Measurements from ENCODE around the gene TIGIT. TPM values are rescaled to one million over a fixed set of nuclear protein-coding genes. Genes with fewer than 3 reads are reported as not detected.

Gene TIGIT
- total RNA-seq, 4 donors from 2014 or later, result 0.08 to 1.1 (median 0.27) TPM; not detected in 1

DNA sequence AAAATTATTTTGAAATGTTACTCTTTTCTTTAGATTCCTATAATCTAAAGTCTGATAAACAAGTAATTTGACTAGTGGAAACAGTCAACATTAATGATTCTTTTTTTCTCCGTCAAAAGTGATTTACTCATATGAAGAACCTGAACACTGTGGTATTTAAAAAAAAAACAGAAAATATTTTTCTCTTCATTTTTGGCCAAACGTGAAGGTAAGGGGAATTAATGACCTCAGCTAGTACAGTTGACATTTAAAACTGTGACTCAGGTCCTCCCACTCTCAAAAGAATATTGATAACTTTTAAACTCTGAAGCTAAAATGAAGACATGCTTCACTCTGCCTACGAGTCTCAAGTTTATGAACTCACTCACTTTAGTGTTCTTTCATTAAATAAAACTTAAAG, 34.5 kb downstream of the TIGIT start:
- TF ChIP-seq POLR2AphosphoS5 (IDR thresholded peaks at IDR 0.05) (no peak), POLR2A (IDR thresholded peaks at IDR 0.05) (no peak), EP300 (IDR thresholded peaks at IDR 0.05) (no peak)
- TF ChIP-seq, protein P1, sequence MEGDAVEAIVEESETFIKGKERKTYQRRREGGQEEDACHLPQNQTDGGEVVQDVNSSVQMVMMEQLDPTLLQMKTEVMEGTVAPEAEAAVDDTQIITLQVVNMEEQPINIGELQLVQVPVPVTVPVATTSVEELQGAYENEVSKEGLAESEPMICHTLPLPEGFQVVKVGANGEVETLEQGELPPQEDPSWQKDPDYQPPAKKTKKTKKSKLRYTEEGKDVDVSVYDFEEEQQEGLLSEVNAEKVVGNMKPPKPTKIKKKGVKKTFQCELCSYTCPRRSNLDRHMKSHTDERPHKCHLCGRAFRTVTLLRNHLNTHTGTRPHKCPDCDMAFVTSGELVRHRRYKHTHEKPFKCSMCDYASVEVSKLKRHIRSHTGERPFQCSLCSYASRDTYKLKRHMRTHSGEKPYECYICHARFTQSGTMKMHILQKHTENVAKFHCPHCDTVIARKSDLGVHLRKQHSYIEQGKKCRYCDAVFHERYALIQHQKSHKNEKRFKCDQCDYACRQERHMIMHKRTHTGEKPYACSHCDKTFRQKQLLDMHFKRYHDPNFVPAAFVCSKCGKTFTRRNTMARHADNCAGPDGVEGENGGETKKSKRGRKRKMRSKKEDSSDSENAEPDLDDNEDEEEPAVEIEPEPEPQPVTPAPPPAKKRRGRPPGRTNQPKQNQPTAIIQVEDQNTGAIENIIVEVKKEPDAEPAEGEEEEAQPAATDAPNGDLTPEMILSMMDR (IDR thresholded peaks at IDR 0.05), result no peak
- 57 to 66% methylated on average over 3 of the region's 3 CpGs for WGBS, 2 donors (ENCODE audit: low coverage in 1 of 2)
- no peaks in the 10 kb centered on the region for H3K4me1 ChIP-seq
- H3K4me3 ChIP-seq, result no peak overlapping the region
- H3K9me3 ChIP-seq, result no peaks in the 10 kb centered on the region
- H3K36me3 ChIP-seq, result peaks cover 0 to 13% of the 10 kb centered on the region in 2 donors
- no peaks in the 10 kb centered on the region for H3K27me3 ChIP-seq
- no peak for ATAC-seq
- H3K27ac ChIP-seq, result no peak overlapping the region

DNA sequence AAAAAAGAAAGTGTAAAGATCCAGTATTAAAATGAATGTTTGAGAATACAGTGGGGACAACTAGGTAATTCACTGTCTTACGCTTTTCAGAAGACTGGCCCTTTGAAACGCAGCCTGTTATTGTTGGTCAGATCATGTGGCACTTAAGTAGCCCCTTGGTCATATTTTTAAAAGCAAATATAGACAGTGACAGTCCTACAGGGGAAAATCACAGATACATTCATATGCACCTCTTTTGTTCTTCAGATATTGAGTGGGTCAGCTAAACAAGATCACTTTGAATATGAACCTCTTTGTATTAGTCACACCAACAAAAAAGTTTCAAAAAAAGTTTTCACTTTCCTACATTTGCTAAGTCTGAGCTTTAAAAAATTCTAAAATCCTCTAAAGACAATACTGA, 36.0 kb downstream of the TIGIT start:
- Histone ChIP-seq H3K4me3 (no peak overlapping the region), H3K4me1 (no peaks in the 10 kb centered on the region), H3K36me3 (peaks cover 0 to 13% of the 10 kb centered on the region in 2 donors), H3K27ac (no peak overlapping the region), H3K27me3 (no peaks in the 10 kb centered on the region), H3K9me3 (no peaks in the 10 kb centered on the region)
- WGBS, 2 donors (ENCODE audit: low coverage in 1 of 2), result 97 to 100% methylated on average over 2 of the region's 2 CpGs
- no peak for ATAC-seq
- no peak for TF ChIP-seq POLR2A (IDR thresholded peaks at IDR 0.05)
- TF ChIP-seq, protein P1 (IDR thresholded peaks at IDR 0.05), result no peak
- no peak for TF ChIP-seq EP300 (IDR thresholded peaks at IDR 0.05)
- TF ChIP-seq POLR2AphosphoS5 (IDR thresholded peaks at IDR 0.05), result no peak

DNA sequence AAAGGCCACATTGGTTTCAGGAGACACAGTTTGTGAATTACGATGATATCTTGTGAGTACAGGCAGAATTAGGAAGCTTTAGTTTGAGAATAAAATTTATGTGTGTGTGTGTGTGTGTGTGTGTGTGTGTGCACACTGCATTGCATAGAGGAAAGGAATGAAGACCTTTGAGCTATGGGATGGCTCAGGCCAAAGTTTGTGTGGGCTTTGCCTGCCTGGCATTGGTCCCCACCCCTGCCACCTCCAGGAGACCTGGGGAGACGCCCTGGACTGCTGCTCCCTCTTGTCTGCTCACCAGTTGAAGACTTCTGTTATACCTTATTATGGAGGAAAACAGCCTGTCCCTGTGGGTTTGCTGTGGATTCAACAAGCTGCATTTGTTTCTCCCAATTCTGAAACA, 37.2 kb downstream of the TIGIT start:
- TF ChIP-seq POLR2A (IDR thresholded peaks at IDR 0.05) (no peak), POLR2AphosphoS5 (IDR thresholded peaks at IDR 0.05) (no peak), EP300 (IDR thresholded peaks at IDR 0.05) (no peak)
- TF ChIP-seq, protein P1 (IDR thresholded peaks at IDR 0.05), result no peak
- WGBS, 2 donors (ENCODE audit: low coverage in 1 of 2), result 100% methylated on average over 1 to 2 of the region's 2 CpGs
- H3K27me3 ChIP-seq, result no peaks in the 10 kb centered on the region
- H3K36me3 ChIP-seq, result peaks cover 0 to 13% of the 10 kb centered on the region in 2 donors
- no peak overlapping the region for H3K27ac ChIP-seq
- H3K4me1 ChIP-seq, result no peaks in the 10 kb centered on the region
- ATAC-seq, result no peak
- H3K9me3 ChIP-seq, result no peaks in the 10 kb centered on the region
- no peak overlapping the region for H3K4me3 ChIP-seq

DNA sequence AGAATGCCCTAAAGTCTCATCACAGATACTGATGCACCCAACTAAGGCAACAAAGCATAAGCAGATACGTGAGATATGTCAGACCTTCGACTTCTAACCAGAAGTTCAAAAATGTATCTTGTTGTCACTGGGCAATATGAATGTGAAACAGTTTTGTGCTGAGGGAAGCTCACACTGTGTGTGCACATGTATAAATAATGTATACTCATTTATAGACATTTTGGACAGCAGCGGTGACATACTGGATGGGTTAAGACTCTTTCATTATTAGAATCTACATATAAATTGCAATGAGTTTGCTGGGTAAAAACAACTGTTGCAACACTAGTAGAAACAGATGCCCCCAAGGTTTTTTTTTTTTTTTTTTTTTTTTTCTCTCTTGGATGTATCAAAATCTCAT, 37.9 kb downstream of the TIGIT start:
- TF ChIP-seq, protein P1 (IDR thresholded peaks at IDR 0.05), result no peak
- TF ChIP-seq POLR2AphosphoS5 (IDR thresholded peaks at IDR 0.05), result no peak
- no peak for TF ChIP-seq POLR2A (IDR thresholded peaks at IDR 0.05)
- TF ChIP-seq EP300 (IDR thresholded peaks at IDR 0.05), result no peak
- H3K4me3 ChIP-seq, result no peak overlapping the region
- no peaks in the 10 kb centered on the region for H3K27me3 ChIP-seq
- WGBS, 2 donors (ENCODE audit: low coverage in 1 of 2), result 92 to 100% methylated on average over 3 of the region's 3 CpGs
- peaks cover 0 to 13% of the 10 kb centered on the region in 2 donors for H3K36me3 ChIP-seq
- H3K4me1 ChIP-seq, result no peaks in the 10 kb centered on the region
- ATAC-seq, result no peak
- H3K9me3 ChIP-seq, result no peaks in the 10 kb centered on the region
- no peak overlapping the region for H3K27ac ChIP-seq

DNA sequence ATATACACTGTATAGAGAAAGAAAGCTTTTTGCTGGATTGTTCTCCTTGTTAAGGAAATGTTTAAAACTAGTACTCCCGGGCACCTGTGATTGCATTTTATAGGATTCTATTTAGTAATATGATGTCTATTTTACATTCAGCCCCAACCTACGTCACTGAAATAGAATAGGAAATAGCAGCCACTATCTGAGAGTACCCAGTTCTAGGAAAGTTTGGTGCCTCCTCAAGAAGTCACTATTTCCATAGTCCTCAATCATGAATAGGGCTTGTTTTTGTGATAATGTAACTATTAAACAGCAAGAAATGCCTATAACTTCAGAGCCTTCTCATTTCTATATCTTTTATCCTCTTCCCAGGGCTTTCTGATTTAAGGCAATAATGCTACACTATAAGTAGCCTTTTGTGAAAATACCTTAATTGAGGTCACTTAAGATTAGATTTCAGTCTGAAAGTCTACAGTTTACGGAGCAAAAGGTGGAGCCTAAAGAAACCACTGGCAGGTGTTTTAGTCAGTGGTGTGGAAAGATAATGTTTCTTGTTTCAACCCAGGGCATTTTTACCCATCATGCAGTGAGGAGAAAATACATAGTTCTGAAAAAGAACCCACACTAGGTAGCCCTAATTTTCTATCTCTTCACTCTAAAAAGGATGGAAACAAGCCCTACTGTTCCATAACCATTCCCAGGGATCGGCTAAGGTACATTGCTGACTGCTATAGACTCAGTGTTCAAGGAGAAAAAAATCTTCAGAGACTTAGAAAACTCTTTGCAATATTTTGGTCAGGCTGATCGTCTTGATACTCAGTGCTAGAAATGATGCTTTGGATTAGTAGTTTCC, 38.7 kb downstream of the TIGIT start:
- Histone ChIP-seq H3K4me3 (no peak overlapping the region), H3K27ac (no peak overlapping the region), H3K9me3 (no peaks in the 10 kb centered on the region), H3K27me3 (no peaks in the 10 kb centered on the region), H3K36me3 (peaks cover 0 to 19% of the 10 kb centered on the region in 2 donors), H3K4me1 (no peaks in the 10 kb centered on the region)
- TF ChIP-seq POLR2A (IDR thresholded peaks at IDR 0.05) (no peak), POLR2AphosphoS5 (IDR thresholded peaks at IDR 0.05) (no peak), EP300 (IDR thresholded peaks at IDR 0.05) (no peak)
- TF ChIP-seq, protein P1 (IDR thresholded peaks at IDR 0.05), result no peak
- WGBS, 2 donors (ENCODE audit: low coverage in 1 of 2), result 94% methylated on average over 5 of the region's 5 CpGs
- ATAC-seq, result no peak
